Ramos (cell line): ENCODE data around the gene RASAL3.
"Not testable (repeated sequence)": the region's sequence is repeated elsewhere in the genome, so short reads cannot be mapped to it uniquely, and the experiment has no call there.

Experiments used
- in situ Hi-C: fragments of 300-500 bp; cut with MboI; formaldehyde crosslinking; loops from one replicate; pipeline ENCODE4 v1.14.3; 2022; ENCODE audit warnings: low sequenced_read_pairs; ENCODE audit not compliant: unreplicated experiment

Gene RASAL3

DNA sequence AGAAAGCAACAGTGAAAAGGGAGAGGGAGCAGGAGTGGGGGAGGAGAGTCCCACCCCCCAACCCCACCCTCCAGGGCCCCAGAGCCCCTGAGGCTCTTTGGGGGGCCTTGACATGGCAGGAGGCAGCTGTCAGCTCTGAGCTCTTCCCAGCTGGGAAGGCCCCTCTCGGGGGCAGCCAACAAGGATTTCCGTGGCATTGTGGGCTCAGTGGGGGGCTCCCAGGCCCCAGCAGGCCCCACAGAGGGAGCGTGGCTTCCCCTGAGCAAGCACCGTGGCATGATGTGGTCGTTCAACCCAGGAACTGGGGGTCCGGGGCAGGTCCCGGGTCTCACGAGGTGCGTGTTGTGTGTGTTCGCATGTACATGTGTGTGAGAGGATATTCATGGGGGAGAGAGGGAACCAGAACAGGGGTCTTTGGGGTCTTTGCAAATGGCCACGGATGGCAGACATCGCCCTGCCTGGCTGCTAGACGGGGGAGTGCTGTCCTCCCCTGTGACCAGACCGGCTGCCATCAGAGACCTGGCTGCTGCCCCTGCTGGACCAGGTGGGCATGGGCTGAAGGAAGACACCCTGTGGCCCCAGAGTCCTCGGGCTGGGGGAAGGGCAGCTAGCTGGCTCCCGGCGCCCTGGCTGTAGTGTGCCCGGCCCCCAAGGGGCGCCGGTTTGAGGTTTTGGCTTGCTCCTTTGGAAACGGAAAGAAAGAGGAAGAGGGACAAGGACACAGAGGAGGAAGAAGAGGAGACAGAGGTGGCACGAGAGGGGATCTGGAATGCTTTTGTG, 41.9 kb downstream of the RASAL3 start:
- in situ Hi-C loops: no loop called here

DNA sequence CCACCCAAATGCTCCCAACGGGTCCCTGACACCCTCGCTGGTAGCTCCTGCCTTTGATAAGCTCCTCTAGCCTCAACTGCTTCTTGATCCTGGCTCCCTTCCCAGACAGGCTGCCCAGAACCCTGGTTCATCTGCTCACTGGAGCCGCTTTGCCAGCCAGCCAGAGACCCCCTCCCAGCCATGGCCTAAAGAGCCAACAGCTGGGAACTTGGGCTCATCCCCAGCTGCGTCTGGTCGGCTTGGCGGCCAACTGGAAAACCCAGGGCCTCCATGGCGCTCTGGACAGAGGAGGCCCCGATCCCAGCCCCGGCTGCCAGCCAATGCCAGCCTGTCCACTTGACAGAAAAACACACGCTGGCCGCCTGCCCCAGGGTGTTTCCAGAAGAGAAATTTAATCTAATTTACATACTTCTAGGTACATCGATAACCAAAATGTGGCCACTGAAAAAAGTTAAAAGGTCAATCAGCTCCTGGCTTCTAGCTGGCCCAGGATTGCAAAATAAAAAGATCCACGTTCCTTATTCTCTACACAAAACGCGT, 42.6 kb downstream of the RASAL3 start:
- in situ Hi-C loops: no loop called here

DNA sequence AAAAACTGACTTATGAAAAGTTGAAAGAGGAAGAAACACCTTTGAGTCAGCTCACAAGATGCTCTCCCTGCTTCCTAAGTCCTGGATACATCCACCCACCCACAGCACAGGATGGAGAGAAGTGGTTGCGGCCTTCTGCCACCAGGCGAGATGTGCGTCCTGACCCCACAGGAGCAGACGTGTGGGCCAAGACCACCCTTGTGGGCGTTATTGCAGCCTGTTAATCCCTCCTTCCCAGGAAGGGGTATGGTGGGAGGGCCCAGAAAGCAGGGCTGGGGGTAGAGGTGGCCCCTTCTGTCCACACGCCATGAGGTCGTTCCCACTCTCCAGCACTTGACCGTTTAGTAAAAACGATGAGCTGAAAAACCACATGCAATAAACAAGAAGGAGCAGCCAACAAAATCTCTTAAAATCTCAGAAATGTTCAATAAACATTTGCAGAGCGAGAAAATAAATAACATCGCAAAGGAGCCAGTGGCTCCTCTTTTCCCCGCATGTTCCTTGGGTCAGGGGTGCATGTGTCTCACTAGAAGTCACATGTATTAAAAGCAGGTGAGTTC, 43.1 kb downstream of the RASAL3 start:
- in situ Hi-C loops: no loop called here

DNA sequence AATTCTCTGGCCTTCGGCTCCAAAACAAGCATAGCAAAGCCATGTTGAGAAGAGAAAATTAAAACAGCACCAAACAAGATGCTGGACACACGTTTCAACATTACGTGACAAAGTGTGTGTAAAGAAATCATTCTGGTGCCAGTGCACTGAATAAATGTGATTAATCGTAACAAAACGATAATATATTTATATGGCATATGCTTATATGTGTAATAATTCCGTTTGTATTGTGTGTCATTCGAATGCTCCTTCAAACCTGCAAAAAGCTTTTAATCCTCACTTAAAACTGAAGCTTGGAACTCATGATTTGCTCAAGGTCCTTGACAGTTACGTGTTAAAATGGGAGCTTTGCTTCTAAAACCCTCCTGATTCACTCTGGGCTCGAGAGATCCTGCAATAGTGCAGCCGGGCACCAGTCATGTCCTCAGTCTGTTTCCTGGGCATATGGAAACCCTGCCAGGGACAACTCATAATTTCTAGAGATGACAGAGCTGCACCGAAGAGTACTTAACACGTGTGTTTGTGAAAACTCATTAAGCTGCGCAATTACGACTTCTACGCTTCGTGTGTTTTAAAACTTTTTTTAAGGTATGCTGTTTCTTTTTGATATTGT, 44.8 kb downstream of the RASAL3 start:
- in situ Hi-C loops: loop anchor here (5.0 kb wide), 1 partner anchor 138 kb away; no protein-coding TSS in a partner anchor

DNA sequence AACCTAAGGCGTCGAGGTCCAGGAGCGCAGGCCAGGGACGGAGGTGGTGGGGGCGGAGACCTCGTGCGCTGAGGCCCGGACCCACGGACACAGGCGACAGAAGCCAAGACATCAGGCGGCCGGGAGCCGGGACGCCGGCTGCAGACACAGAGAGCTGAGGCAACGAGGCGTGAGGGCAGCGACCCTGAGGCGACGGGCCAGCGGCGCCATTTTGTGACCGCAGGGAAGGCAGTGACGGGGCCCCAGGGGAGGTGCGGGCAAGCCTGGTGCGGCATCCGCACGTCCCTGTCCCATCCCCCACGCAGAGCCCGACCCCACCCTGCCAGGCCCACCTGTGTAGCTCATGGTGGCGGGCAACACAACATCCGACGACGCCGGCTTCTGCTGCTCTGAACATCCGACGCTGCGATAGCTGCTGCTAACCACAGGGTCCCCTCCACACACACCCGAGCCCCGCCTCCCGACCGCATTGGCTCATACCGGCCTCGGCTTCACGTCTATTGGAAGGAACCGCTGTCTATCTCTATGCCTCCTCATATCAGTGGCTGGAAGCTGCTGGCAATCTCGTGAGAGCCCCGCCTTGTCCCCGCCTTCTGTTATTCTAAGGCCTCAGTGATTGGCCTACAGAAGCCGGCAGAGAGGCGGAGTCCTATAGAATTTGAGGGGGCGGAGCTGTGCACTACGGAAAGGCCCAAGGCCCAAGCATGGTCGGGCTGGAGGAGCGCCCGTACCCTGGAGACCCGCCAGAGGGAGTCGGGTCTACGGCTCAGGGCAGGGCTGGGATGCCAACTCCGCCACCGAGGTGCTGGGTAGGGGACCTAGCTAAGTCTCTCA, 45.5 kb downstream of the RASAL3 start, which contains the start of gene AKAP8L:
AKAP8L (minus strand) TSS at position 410 of the 834 bp plus-strand sequence; CDS start at position 345, 65 bp downstream.
- in situ Hi-C loops: loop anchor here (5.0 kb wide), 1 partner anchor 139 kb away; no protein-coding TSS in a partner anchor

DNA sequence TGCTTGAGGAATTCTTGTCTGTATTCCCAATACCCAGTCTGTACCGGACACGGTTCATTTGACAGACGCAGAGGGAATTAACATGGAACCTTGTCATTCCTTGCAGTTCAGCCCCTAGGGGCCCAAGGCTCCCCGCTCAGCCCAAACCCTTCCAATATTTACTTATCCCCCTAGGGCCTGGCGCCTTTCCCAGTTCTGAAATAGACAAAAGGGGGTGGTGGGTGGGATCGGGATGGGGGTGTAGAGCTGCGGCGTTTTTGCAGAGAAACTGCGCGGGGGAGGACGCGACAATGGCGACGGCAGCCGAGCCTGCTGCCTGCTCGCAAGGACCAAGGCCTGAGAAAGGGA, 46.1 kb downstream of the RASAL3 start:
- in situ Hi-C loops: loop anchor here (5.0 kb wide), 1 partner anchor 139 kb away; no protein-coding TSS in a partner anchor

DNA sequence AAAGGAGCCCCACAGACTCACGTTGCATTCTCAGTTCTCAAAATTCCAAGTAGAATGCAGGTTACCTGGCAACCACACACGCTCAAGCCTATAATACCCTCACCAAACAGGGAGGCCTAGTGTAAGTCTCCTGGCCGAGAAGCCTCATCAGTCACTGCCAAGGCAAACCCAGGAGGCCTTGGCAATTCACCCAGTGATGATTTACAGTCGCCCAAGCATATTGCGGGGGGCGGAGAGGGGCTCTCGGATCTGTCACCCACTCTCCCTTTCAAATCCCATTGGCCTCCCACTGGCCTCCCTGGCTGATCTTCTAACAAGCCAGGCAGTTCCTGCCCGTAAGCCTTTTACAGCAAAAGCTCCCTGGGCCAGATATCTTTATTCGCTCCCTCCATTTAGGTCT, 46.6 kb downstream of the RASAL3 start:
- in situ Hi-C loops: loop anchor here (5.0 kb wide), 1 partner anchor 140 kb away; no protein-coding TSS in a partner anchor

DNA sequence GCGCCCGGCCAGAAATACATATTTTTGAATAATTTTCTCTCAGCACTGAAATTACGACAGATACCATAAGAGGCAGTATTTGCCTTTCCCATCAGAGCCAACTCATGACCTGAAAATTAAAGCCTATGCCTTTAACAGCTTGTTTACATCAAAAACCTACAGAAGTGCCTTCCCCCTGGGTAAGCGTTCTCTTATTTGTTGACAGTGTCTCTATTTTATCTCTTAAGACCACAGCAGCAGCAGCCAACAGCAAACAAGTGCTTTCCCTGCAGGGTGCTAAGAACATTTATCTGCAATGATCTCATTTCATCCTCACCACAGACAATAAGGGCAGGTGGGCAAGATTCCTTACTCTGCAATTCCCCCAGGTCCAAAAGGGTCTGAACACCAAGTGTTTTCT, 51.5 kb downstream of the RASAL3 start:
- in situ Hi-C loops: no loop called here

DNA sequence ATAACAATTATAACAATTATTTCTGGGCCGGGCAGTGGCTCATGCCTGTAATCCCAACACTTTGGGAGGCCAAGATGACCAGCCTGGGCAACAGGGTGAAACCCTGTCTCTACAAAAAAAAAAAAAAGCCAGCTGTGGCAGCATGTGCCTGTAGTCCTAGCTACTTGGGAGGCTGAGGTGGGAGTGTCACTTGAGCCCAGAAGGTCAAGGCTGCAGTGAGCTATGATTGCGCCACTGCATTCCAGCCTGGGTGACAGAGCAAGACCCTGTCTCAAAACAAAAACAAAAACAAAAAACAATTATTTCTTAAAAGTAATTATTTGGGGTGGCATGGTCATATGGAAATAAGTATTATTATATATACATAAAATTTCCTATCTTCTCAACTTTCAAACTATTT, 53.0 kb downstream of the RASAL3 start:
- in situ Hi-C loops: not testable (repeated sequence)

DNA sequence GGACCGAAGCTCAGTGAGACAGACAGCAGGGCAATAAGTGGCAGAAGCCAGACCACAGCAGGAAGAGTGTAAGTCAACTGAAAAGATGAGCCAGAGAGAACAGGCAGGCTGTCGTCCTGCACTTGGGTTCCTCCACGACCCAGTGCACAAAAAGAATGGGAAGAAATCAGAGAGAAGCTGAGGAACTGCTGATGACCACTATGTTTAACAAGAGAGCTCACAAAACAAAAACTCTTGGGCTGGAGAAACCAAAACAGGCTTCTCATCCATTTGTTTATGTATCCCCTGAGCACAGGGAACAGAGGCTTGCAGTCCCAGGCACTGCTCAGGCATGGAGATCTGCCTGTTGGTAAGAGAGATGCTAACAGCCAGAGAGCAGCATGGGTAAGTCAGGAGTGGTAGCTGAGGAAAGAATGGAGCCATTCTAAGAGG, 59.5 kb downstream of the RASAL3 start:
- in situ Hi-C loops: no loop called here

DNA sequence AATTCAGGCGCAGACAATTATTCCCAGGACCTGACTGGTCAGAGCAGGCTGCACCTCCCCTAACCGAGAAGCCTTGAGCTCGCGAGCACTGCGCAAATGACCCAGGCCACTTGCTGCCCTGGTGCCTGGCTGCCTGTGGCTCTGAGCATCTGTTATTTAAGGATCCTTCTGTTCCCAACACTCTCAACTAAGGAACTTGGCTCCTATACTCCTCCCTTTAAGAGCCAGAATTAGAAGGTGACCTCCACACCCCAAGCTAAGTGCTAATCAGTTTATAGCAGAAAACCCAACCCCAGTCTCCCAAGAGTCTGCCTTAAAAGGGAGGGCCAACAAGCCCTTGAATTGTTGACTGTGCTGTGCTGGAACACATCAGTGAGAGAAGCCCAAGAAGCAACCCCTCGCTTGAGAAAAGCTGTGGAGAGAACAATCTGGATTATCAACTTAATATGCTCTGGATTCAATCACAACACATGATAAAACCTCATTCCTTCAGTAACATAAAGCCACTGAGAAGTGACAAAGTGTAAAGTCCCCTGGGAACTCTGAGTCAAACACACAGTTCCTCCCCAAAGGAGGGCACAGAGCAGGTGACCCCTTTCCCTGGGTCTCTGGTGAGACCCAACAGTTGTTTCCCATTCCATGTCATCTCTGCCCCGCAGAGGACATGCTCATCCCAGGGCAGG, 60.1 kb downstream of the RASAL3 start:
- in situ Hi-C loops: no loop called here

DNA sequence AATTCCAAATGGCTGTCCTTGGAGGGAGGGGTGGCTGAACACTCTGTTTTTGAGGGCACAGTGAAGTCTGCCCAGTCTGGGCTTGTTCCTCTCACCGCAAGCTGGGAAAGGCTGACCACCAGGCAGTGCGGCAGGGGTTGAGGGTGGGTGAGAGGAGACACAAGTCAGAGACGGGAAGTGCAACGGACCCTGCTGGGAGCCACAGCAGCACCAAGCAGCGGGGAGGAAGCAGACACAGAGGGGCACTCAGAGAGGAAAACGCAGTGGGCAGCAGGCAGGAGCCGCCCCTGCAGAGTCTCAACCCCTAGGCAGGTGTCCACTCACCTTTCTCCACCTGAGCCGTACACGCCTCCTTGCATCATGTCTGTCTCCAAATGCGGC, 61.2 kb downstream of the RASAL3 start:
- in situ Hi-C loops: no loop called here

DNA sequence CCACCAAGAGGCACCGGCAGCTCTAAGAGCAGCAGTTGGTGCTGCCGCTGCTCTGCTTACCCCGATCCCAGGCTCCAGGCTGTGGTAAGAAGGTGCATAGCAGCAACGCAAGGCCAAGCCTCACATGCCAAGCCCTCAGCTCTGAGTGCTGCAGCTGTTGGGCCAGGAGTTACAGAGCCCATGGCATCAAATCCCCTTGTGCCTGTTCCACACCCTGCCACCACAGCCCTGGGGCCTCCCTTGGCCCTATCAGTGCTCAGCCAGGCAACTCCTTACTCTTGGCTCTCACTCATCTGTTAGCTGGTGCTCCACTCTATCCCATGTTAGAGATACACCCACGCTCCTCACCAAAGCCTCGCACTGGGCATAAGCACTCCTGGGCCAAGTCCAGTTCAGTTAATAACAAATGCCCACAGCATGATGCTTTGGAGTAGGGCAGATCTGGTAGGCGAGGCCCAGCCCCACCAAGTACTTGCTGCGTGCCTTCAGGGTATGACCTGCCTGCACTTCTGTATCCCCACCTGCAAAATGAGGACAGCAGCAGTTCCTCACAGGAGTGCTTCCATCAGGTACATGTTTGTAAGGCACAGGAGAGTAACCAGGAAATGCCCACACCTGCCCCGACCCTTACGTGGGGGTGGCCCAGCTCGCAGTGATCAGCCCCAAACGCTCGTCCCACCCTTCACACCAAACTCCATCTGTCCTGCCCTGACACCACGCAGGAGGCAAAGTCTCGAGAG, 61.8 kb downstream of the RASAL3 start:
- in situ Hi-C loops: no loop called here
